CD4-positive, CD25-positive, alpha-beta regulatory T cell (primary cell): ENCODE measurements around the gene BARHL1. TPM values are rescaled to one million over a fixed set of nuclear protein-coding genes. Genes with fewer than 3 reads are reported as not detected.

Experiments
- ATAC-seq, 2 donors: fragments of 150-1000 bp; cut with Tn5 transposase; one replicate each; pipeline ENCODE4 v1.10.0; 2021; ENCODE audit warnings: low read depth in 2 of 2, moderate number of reproducible peaks in 2 of 2, moderate library complexity in 1 of 2
- DNase-seq, 3 donors: peaks; one replicate each; pipeline versions ENCODE4 v3.0.0 to v3.0.0-alpha.2; 2012 to 2022; ENCODE audit warnings: mixed read lengths in 1 of 3
- H3K27ac ChIP-seq: one replicate; pipeline ENCODE4 v1.7.0; 2013; ENCODE audit warnings: mild to moderate bottlenecking, low read length; ENCODE audit not compliant: insufficient read depth, poor library complexity, severe bottlenecking
- H3K27me3 ChIP-seq: one replicate; pipeline ENCODE4 v1.7.0; 2013; ENCODE audit warnings: low read length; ENCODE audit not compliant: control insufficient read depth, insufficient read depth
- H3K36me3 ChIP-seq: one replicate; pipeline ENCODE4 v1.7.0; 2013; ENCODE audit warnings: mild to moderate bottlenecking, low read length, moderate library complexity; ENCODE audit not compliant: control insufficient read depth, insufficient read depth
- H3K4me1 ChIP-seq: 2 replicates; pipeline ENCODE4 v1.7.0; 2013; ENCODE audit warnings: mild to moderate bottlenecking, low read length; ENCODE audit not compliant: insufficient read depth, control insufficient read depth, poor library complexity, severe bottlenecking
- H3K4me3 ChIP-seq: one replicate; pipeline ENCODE4 v1.7.0; 2013; ENCODE audit warnings: low read depth, mild to moderate bottlenecking, low read length, moderate library complexity
- H3K9me3 ChIP-seq, 2 experiments: 1 replicate in 1 of 2; 2 replicates in 1 of 2; pipeline ENCODE4 v1.7.0; 2013; ENCODE audit warnings: low read length in 2 of 2, mild to moderate bottlenecking in 1 of 2, moderate library complexity in 1 of 2; ENCODE audit not compliant: control insufficient read depth in 2 of 2
- H3K27ac Mint-ChIP-seq, 3 donors: one replicate each; pipeline ENCODE4 v1.8.0; 2020 to 2022; ENCODE audit warnings: mild to moderate bottlenecking in 3 of 3, mixed read lengths in 3 of 3, moderate library complexity in 2 of 3
- H3K27me3 Mint-ChIP-seq: one replicate; pipeline ENCODE4 v1.8.0; 2022; ENCODE audit warnings: mild to moderate bottlenecking, mixed read lengths
- H3K36me3 Mint-ChIP-seq: one replicate; pipeline ENCODE4 v1.8.0; 2020; ENCODE audit warnings: mixed read lengths
- H3K4me1 Mint-ChIP-seq, 4 donors: one replicate each; pipeline ENCODE4 v1.8.0; 2020 to 2022; ENCODE audit warnings: mixed read lengths in 4 of 4, mild to moderate bottlenecking in 1 of 4
- H3K4me3 Mint-ChIP-seq, 4 donors: one replicate each; pipeline ENCODE4 v1.8.0; 2020 to 2022; ENCODE audit warnings: mild to moderate bottlenecking in 4 of 4, mixed read lengths in 4 of 4, moderate library complexity in 3 of 4
- H3K9me3 Mint-ChIP-seq, 7 donors: one replicate each; pipeline ENCODE4 v1.8.0; 2020 to 2022; ENCODE audit warnings: mixed read lengths in 7 of 7, mild to moderate bottlenecking in 3 of 7, moderate library complexity in 2 of 7
- polyA plus RNA-seq, 4 donors: library from polyadenylated mRNA; unstranded; fragments of 300-500 nt; fragmentation: Illumina TruSeq; gene quantifications; one replicate each; pipeline ENCODE4 v1.2.3, GENCODE V29; 2021
- total RNA-seq: library from RNA; stranded (reverse); gene quantifications from one replicate; pipeline ENCODE4 v1.2.3, GENCODE V29; 2022

The BARHL1 gene
- total and polyA plus RNA-seq, 5 donors from 2014 or later: not detected

DNA sequence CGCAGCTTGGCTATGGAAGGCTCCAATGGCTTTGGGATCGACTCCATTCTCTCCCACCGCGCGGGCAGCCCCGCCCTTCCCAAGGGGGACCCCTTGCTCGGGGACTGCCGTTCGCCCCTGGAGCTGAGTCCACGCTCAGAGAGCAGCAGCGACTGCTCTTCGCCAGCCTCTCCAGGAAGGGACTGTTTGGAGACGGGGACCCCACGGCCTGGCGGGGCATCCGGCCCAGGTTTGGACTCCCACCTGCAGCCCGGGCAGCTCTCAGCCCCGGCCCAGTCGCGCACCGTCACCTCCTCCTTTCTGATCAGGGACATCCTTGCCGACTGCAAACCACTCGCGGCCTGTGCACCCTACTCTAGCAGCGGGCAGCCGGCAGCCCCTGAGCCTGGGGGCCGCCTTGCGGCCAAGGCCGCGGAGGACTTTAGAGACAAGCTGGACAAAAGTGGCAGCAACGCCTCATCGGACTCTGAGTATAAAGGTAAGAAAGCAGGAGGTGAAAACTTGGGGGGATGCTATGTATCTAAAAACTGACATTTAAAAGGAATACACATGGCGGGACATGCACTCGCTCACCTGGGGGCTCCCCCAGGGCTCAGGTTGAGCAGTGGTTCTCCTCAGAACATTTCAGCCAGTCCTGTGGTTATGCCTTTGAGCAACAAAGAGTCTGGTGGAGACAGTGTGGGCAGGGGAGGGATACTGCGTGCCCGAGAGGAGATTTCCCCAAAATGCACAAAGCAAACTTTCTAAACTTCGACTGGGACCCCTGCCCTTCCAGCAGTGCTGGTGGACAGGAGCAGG is 579 bp downstream of the BARHL1 start:
- Histone ChIP-seq H3K27ac (no peak overlapping the region), H3K36me3 (no peaks in the 10 kb centered on the region), H3K9me3 (peaks cover 0 to 2% of the 10 kb centered on the region in 2 experiments), H3K4me3 (no peak overlapping the region), H3K27me3 (peaks cover 36% of the 10 kb centered on the region), H3K4me1 (peaks cover 11% of the 10 kb centered on the region)
- DNase-seq (no peak), ATAC-seq (no peak)
- peaks cover 0 to 12% (median 0%) of the 10 kb centered on the region in 7 donors for H3K9me3 Mint-ChIP-seq
- H3K36me3 Mint-ChIP-seq: no peaks in the 10 kb centered on the region
- no peak overlapping the region for H3K27ac Mint-ChIP-seq
- H3K4me3 Mint-ChIP-seq: no peak overlapping the region
- H3K4me1 Mint-ChIP-seq: peaks cover 0 to 13% (median 7%) of the 10 kb centered on the region in 4 donors
- H3K27me3 Mint-ChIP-seq: peaks cover 85% of the 10 kb centered on the region

DNA sequence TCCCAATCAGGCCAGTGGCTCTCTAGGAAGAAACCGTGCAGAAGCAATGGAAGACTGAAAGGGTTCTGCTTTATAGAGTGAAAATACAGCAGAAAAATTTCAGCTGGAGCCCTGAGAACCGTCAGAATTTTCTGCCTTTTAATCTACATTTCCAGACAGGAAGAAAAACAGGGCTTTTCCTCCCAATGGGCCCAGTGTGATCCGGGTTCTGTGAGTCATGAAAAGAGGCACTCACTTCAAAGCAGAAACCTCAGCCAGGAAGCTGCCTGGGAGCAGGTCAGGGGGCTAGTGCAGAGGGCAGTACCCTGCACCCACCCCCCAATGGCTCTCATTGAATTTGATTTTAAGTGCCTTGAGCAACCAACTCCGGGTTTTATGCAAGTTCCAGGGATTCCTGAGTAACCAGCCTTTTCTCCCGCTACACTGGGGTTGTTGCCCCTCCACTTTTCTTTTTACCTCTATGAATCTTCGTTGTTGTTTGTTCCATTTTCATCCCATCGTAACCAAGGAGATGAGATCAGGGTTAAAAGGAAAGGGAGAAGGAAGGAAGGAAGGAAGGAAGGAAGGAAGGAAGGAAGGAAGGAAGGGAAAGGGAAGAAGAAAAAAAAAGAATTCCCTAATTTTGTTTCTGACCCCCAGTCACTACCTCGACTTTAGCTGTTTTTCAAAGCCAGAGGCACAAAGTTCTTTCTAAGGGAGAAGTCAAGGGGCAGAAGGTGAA is 1.3 kb downstream of the BARHL1 start:
- Histone ChIP-seq H3K27ac (no peak overlapping the region), H3K4me1 (peaks cover 11% of the 10 kb centered on the region), H3K9me3 (peaks cover 0 to 2% of the 10 kb centered on the region in 2 experiments), H3K4me3 (no peak overlapping the region), H3K27me3 (peaks cover 28% of the 10 kb centered on the region), H3K36me3 (no peaks in the 10 kb centered on the region)
- no peaks in the 10 kb centered on the region for H3K36me3 Mint-ChIP-seq
- peaks cover 85% of the 10 kb centered on the region for H3K27me3 Mint-ChIP-seq
- no peak overlapping the region for H3K4me3 Mint-ChIP-seq
- no peak for DNase-seq
- H3K9me3 Mint-ChIP-seq: peaks cover 0 to 9% (median 0%) of the 10 kb centered on the region in 7 donors
- H3K27ac Mint-ChIP-seq: no peak overlapping the region
- H3K4me1 Mint-ChIP-seq: peaks cover 0 to 17% (median 8%) of the 10 kb centered on the region in 4 donors
- ATAC-seq: no peak

DNA sequence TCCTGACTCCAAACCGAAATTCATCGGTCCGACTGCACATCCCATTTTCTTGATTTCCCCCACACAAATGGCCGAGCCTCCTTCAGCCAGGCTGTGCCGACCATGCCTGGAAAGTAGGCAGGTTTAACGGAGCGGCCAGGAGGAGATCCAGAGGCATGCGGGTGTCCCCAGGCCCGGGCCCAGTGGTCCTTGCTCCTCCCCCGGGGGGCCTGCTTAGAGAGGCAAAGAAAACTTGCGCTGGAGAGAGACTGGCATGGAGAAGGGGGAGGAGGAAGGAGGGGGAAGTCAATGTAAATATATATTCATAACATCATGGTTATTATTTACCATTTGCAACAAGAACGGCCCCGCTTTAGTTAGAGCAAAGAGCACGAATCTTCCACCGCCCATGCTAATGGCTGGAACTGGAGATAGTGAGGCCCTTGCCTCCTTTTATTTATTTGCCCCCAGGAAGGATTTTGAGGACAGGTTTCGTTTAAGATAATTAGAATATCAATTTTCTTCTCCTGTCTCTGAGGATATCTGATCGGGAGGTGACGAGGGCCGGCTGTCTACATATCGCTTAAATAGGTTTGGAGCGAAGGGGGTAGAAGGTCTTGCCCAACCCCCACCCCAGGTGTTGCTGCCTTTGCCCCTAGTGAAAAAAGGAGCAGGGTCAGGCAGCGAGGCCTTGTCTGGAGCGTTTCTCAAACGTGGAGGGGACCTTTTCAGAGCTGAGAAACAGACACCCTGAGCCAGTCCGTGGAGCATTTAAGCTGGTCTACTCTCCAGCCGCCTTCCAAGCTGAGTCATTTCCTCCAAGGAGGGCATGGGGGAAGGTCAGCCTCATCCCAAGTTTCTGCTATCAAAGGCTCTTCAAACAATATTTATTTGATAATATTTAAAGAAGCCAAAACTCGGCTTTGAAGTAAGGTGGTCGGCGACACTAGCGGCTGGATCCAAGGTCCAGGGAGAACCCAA is 2.5 kb downstream of the BARHL1 start:
- H3K9me3 ChIP-seq: no peaks in the 10 kb centered on the region
- ATAC-seq: no peak
- H3K27me3 ChIP-seq: peaks cover 22% of the 10 kb centered on the region
- no peak overlapping the region for H3K4me3 ChIP-seq
- no peak overlapping the region for H3K4me3 Mint-ChIP-seq
- peaks cover 0 to 17% (median 8%) of the 10 kb centered on the region in 4 donors for H3K4me1 Mint-ChIP-seq
- no peaks in the 10 kb centered on the region for H3K36me3 Mint-ChIP-seq
- H3K9me3 Mint-ChIP-seq: peaks cover 0 to 9% (median 0%) of the 10 kb centered on the region in 7 donors
- H3K27ac Mint-ChIP-seq: no peak overlapping the region
- no peak overlapping the region for H3K27ac ChIP-seq
- peaks cover 83% of the 10 kb centered on the region for H3K27me3 Mint-ChIP-seq
- no peaks in the 10 kb centered on the region for H3K36me3 ChIP-seq
- DNase-seq: no peak
- H3K4me1 ChIP-seq: peaks cover 11% of the 10 kb centered on the region

DNA sequence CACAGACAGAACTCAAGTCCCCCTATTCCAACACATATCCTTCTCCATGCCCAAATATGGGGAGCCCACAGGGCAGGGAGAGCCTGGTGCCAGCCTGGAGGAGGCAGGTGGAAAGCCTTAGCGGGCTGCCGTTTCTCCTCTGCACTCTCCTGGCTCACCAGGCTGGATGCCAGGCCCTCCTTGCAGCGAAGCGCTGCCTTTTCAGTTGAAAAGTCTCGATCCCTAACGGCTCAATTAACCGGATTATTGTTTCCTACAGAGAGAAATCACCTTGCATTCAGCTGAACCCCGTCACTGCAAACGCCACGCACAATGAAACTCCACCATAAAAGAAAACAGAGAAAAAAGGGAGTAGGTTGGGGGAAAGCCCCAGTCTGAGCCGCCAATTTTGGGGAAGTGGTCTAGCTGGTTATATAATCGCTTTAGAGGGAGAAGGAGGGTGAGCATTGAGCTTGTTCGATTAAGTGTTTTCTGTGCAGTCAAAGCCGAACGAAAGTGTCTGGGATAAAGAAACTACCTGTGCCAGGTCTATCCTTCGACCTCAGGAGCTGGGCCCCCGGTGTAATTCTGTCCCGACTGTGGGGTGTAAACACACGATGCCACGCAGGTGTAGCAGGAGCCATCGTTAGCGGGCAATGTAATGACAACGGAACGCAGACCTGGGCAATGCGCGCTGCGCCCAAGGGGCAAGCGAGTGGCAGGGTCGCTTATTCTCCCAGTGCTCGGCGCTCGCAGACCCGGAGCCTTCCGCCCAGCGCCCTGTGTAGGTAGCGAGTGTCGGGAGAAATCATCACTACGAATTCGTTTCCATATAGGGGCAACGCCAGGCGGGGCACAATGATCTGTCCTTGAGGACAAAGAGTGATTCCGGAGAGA is 3.8 kb downstream of the BARHL1 start:
- Mint-ChIP-seq H3K4me1 (peaks cover 0 to 15% (median 7%) of the 10 kb centered on the region in 4 donors), H3K36me3 (no peaks in the 10 kb centered on the region), H3K4me3 (peak overlapping the region in 1 of 4 donors; percentile 17), H3K27me3 (peaks cover 79% of the 10 kb centered on the region), H3K27ac (no peak overlapping the region), H3K9me3 (peaks cover 0 to 7% (median 0%) of the 10 kb centered on the region in 7 donors)
- H3K9me3 ChIP-seq: no peaks in the 10 kb centered on the region
- H3K27me3 ChIP-seq: peaks cover 22% of the 10 kb centered on the region
- ATAC-seq (no peak), DNase-seq (no peak)
- H3K36me3 ChIP-seq: no peaks in the 10 kb centered on the region
- no peak overlapping the region for H3K4me3 ChIP-seq
- H3K27ac ChIP-seq: no peak overlapping the region
- peaks cover 12% of the 10 kb centered on the region for H3K4me1 ChIP-seq

DNA sequence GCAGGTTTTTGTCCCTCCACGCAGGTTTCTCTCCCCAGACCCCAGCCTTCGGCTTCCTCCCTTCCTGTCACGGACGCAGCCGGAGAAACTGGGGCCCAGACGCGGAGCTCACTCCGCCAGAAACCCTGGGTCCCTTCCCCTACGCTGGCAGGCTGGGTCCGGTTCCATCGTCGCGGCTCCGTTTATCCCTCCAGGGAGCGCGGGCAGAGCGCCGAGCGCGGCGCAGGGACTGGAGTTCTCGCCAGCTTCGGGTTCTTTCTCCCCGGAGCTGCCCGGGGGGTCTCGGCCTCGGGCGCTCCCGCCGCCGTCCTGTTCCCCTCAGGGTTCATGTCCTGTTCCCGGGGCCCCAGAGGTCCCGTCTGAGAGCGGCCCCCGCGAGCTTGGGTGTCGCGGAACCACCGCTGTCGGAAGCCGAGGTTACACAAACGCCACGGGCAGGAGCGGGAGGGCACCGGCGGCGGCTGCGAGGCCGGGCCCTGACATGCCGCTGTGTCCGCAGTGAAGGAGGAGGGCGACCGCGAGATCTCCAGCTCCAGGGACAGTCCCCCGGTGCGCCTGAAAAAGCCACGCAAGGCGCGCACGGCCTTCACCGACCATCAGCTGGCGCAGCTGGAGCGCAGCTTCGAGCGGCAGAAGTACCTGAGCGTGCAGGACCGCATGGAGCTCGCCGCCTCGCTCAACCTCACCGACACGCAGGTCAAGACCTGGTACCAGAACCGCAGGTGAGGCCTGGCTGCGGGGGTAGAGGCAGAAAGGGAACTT is 4.6 kb downstream of the BARHL1 start:
- Mint-ChIP-seq H3K9me3 (peaks cover 0 to 1% (median 0%) of the 10 kb centered on the region in 7 donors), H3K4me3 (no peak overlapping the region), H3K4me1 (peaks cover 0 to 11% (median 7%) of the 10 kb centered on the region in 4 donors), H3K27ac (no peak overlapping the region), H3K36me3 (no peaks in the 10 kb centered on the region), H3K27me3 (peaks cover 79% of the 10 kb centered on the region)
- no peak for DNase-seq
- no peak overlapping the region for H3K27ac ChIP-seq
- H3K9me3 ChIP-seq: no peaks in the 10 kb centered on the region
- no peak for ATAC-seq
- peaks cover 4% of the 10 kb centered on the region for H3K4me1 ChIP-seq
- H3K4me3 ChIP-seq: no peak overlapping the region
- peaks cover 22% of the 10 kb centered on the region for H3K27me3 ChIP-seq
- no peaks in the 10 kb centered on the region for H3K36me3 ChIP-seq

DNA sequence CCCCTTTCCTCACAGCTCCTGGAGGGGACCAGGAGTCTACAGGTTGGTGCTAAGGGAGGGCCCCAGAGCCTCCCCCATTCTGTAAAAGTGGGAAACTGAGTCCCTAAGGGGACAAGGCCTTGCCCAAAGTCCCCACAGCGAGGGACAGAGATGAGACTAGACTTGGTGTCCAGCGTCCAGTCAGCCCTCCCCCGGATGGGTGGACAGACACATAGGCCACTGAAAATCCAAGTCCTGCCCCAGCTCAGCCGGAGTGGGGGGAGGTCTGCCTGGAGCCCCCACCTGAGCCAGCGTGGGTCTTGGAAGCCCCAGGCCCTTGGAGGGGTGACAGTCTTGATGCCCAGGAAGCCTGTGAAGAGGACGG is 5.2 kb downstream of the BARHL1 start:
- H3K27me3 ChIP-seq: peaks cover 22% of the 10 kb centered on the region
- H3K27ac ChIP-seq: no peak overlapping the region
- no peak for DNase-seq
- H3K27me3 Mint-ChIP-seq: peaks cover 81% of the 10 kb centered on the region
- no peak overlapping the region for H3K4me3 Mint-ChIP-seq
- H3K36me3 Mint-ChIP-seq: peaks cover 3% of the 10 kb centered on the region
- no peaks in the 10 kb centered on the region for H3K9me3 ChIP-seq
- peaks cover 4% of the 10 kb centered on the region for H3K4me1 ChIP-seq
- H3K36me3 ChIP-seq: no peaks in the 10 kb centered on the region
- H3K9me3 Mint-ChIP-seq: peaks cover 0 to 1% (median 0%) of the 10 kb centered on the region in 7 donors
- ATAC-seq: no peak
- no peak overlapping the region for H3K4me3 ChIP-seq
- H3K4me1 Mint-ChIP-seq: peaks cover 0 to 11% (median 7%) of the 10 kb centered on the region in 4 donors
- no peak overlapping the region for H3K27ac Mint-ChIP-seq
